Liver (tissue), 3 donors: ENCODE results near the gene CHAC2.

Experiments
- CTCF ChIP-seq: fragments of 150-350 bp; IDR thresholded peaks from 2 replicates; pipeline ENCODE4 v1.5.1; 2017; ENCODE audit warnings: improper control_type of control experiment, low read depth, low read length; ENCODE audit not compliant: missing input control
- FOXA2 ChIP-seq: IDR thresholded peaks from 2 replicates; pipeline ENCODE4 v1.6.1; 2016; ENCODE audit warnings: antibody characterized with exemption
- GABPA ChIP-seq, 2 donors: IDR thresholded peaks in 1 of 2; conservative IDR thresholded peaks in 1 of 2; 2 replicates each; pipeline ENCODE4 v1.6.1; 2016; ENCODE audit warnings: antibody characterized with exemption in 2 of 2, mild to moderate bottlenecking in 1 of 2, moderate library complexity in 1 of 2
- MAX ChIP-seq: IDR thresholded peaks from 2 replicates; pipeline ENCODE4 v1.6.1; 2016; ENCODE audit warnings: antibody characterized with exemption
- NR2F2 ChIP-seq: IDR thresholded peaks from 2 replicates; pipeline ENCODE4 v1.6.1; 2016; ENCODE audit warnings: antibody characterized with exemption
- SP1 ChIP-seq: IDR thresholded peaks from 2 replicates; pipeline ENCODE4 v1.6.1; 2018; ENCODE audit warnings: antibody characterized with exemption, mild to moderate bottlenecking
- TAF1 ChIP-seq: conservative IDR thresholded peaks from 2 replicates; pipeline ENCODE4 v1.6.1; 2016; ENCODE audit warnings: antibody characterized with exemption, mild to moderate bottlenecking
- donor health status: healthy.
- donor health status: healthy.

- TF ChIP-seq CTCF (no peak), GABPA (IDR thresholded peaks at IDR 0.05 in 1 of 2, conservative IDR thresholded peaks at IDR 0.05 in 1 of 2) (no peak), FOXA2 (no peak), NR2F2 (no peak), MAX (no peak), SP1 (no peak), TAF1 (no peak)
Measured at GRCh38 chr2:53793821-53794220, 26.2 kb downstream of the CHAC2 start.
